GM19463 (cell line): Measurements from ENCODE around the gene LRRC8E.

ENCODE experiments used
- ATAC-seq: cut with Tn5 transposase; IDR thresholded peaks from one replicate; pipeline ENCODE4 v1.9.1; 2021; ENCODE audit warnings: mild to moderate bottlenecking, moderate library complexity; ENCODE audit not compliant: unreplicated experiment

The LRRC8E gene

DNA sequence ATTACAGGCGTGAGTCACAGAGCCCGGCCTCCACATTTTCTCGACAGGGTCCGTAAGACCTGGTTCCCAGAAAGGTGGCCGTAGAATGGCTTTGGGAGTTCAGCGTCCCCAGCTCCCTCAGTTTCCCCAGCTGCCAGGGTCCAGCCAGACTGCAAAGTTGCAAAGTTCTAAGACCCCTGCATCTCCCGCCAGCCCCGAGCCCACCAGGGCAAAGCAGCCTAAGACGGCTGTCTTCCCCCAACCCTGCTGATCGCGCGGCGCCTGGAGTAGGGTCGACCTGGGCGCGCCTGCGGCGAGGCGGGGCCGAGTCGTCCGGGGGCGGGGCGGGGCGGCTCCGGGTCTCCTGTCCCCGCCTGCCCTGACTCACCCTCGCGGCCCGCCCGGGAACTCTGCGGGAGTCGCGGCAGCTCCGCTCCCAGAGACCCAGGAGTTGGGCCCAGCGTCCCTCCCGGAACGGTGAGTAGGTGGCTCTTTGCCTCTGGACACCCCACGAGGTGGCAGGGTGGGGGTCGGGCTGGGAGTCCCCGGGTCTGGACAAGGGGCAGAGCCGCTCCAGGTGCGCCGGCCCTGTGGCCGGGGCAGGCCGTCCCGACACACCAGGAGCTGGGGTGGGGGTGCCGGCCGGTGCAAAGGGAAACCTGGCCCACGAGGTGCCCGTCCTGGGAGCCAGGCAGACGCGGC lies at the start of gene LRRC8E:
Gene LRRC8E (plus strand): TSS at position 366 of the 681 bp plus-strand sequence. CDS start 7,094 bp downstream, outside the sequence.
- ATAC-seq: no peak

DNA sequence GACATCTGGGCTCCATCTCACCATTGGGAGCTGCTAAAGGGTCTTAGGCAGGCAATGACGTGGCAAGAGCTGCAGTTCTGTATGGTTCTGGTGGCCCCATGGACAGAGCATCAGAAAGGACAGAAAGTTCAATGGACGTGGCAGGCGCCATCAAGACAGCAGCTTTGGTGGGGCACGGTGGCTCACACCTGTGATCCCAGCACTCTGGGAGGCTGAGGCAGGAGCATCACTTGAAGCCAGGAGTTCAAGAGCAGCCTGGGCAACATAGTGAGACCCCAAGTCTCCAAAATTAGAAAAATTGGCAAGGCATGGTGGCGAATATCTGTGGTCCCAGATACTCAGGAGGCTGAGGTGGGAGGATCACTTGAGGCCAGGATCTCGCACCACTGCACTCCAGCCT lies 48.8 kb upstream of the LRRC8E start:
- no peak for ATAC-seq

DNA sequence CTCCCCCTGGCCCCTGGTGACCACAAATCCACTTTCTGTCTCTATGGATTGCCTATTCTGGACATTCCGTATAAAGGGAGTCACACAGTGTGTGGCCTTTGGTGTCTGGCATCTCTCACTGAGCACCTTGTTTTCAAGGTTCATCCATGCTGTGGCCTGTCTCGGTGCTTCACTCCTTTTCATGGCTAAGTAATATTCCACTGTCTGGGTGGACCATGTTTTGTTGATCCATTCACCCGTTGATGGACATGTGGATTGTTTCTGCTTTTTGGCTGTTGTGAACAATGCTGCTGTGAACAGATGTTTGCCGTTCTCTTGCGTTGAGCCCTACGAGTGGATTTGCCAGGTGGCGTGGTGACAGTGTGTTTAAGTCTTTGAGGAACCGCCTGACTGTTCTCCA lies 47.7 kb upstream of the LRRC8E start:
- ATAC-seq: no peak

DNA sequence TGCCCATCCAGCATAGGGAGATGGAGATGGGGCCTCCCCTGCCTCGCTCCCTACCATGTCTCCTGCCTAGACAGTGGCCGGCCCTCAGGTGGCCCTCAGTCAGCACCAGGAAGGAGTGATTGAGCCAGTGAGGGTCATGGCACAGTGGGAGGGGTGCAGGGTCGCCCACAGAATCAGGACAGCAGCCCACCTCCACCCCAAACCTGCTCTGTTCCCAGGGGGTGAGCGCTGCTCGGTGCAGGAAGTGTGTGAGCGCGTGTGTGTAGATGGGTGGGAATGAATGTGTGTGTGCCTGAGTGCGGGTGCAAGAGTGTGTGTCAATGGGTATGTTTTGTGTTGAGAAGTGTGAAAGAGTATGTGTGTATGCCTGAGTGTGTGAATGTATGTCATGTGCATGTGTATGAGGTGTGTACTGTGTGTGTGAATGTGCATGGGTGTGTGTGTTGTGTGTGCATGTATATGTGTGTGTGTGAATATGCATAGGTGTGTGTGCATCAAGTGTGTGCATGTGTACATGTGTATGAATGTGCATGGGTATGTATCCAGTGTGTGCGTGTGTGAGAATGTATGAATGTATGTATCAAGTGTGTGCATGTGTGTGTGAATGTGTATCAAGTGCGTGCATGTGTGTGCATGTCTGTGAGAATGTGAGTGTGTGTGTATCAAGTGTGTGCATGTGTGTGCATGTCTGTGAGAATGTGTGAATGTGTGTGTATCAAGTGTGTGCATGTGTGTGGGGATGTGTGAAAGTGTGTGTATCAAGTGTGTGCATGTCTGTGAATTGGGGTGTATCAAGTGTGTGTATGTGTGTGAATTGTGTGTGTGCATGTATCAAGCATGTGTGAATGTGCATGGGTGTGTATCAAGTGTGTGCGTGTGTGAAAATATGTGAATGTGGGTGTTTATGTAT lies 46.3 kb upstream of the LRRC8E start:
- no peak for ATAC-seq

DNA sequence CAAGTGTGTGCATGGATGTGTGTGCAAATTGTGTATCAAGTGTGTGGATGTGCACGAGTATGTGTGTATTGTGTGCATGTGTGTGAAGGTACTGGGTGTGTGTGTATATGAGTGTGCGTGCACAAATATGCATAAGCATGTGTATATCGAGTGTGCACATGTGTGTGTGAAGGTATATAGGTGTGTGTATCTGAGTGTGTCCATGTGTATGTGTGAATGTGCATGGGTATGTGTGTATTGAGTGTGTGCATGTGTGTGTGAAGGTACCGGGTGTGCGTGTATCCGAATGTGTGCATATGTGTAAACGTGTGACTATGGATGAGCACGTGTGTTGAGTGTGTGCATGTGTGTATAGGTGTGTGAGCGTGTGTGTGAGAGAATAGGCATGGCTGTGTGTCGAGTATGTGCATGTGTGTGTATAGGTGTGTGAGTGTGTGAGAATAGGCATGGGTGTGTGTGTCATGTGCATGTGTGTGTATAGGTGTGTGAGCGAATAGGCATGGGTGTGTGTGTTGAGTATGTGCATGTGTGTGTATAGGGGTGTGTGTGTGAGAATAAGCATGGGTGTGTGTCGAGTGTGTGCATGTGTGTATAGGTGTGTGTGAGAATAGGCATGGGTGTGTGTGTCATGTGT lies 45.5 kb upstream of the LRRC8E start:
- ATAC-seq: no peak

DNA sequence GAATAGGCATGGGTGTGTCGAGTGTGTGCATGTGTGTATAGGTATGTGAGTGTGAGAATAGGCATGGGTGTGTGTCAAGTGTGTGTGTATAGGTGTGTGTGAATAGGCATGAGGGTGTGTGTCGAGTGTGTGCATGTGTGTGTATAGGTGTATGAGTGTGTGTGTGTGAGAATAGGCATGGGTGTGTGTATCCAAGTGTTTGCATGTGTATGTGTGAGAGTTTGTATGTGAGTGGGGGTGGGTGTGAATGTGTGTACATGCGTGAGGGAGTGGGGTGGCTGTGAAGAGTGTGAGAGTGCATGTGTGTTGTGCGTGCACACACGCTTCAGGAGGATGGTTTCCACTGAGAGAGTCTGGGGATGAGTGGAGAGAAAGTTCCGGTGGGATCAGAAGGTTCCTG lies 44.8 kb upstream of the LRRC8E start:
- ATAC-seq: no peak

DNA sequence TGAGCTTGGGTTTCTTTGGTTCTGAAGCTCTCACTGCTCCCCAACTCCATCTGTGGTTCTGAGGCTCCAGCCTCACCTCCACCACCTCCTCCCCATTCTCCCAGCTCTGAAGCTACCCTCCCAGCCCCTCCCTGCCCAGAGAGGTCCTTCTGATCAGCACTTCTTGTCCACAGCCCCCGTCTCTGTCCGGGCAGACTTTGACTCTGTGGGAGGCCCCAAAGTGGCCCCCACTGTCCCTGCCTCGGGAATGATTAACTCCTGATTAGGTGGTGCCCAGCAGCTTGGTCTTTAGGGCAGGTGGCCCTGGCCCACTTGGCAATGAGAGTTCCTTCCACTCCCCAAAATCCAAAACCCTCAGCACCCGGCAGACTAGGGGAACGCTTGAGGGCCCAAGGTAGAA lies 43.9 kb upstream of the LRRC8E start:
- no peak for ATAC-seq

DNA sequence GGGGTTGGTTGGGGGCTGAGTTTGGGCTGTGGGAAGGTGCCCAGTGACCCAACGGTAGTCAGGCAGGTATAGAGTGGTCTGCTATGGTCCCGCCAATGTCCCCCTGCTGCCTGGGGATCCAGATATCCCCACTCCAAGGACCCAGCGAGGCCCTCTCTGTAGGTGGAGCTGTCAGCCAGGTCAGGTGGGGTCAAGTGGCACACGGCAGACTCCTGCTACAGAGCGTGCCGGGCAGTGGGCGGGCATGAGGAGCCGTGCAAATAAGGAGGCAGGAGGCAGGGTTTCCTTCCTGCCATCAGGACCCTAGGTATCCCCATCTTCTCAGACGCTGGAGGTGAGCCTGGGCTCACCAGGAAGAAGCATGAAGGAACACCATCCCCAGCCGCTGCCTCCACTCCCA lies 43.4 kb upstream of the LRRC8E start:
- ATAC-seq: no peak

DNA sequence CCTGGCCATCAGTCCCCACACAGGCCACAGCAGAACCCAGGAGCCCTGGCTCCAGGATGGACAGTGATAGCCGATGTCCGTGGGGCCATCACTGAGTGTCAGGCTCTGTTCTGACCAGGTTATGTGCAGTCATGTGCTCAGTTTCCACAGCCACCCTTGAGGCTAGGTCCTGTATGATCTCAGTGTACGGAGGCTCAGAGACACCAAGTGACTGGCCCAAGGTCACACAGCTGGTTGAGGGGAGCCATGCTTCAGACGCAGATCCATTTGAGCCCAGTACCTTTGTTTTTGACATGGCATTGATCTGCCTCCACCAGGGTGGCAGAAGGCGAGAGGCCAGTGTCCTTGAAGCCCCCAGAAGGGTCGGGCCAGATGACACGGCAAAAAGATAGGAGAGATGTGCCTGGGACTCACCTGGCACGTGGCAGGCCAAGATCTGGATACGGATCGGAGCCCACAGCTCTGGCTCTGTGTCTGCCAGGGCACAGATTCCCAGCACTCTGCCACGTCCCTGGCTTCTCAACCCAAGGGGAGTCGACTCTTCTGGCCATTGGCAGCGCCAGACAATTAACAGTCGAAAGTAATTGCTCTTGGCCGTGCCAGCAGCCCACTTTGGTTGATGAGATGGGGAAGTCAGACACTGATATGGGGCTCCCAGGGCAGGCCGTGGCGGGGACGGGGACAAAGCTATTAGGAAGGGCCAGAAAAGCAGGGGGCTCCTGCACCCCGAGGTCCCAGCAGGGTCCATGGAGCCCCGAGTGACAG lies 42.7 kb upstream of the LRRC8E start:
- no peak for ATAC-seq

DNA sequence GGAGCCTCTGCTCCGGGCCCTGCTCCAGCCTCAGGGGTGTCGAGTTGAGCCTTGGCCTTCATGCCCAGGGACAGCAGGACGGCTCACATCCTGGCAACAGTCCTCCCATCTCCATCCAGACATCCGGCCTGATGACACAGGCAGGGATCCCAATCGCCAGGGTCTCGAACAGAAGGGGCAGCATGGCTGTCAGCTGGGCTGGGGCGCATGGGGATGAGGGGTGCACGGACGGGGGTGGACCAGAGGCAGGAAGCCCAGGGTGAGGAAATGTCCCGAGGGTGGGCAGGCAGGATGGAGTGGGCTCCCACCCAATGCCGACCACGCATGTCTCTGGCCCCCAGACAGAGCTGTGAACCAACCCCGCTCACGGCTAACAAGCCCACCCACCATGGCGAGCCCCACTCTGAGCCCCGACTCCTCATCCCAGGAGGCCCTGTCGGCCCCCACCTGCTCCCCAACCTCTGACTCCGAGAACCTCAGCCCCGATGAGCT lies 42.1 kb upstream of the LRRC8E start:
- no peak for ATAC-seq

DNA sequence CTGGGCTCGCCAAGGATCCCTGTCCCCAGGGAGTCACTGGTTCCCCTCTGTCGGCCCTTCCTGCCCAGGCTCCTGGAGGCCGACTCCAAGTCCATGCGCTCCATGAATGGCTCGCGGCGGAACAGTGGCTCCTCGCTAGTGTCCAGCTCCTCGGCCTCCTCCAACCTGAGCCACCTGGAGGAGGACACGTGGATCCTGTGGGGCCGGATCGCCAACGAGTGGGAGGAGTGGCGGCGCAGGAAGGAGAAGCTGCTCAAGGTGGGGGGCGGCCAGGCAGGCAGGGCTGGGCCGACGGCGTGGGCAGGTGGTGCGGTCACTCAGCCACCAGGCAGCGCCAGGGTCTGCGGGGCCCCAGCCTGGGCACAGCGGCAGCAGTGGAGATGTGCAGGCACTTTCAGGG lies 40.6 kb upstream of the LRRC8E start:
- ATAC-seq: no peak

DNA sequence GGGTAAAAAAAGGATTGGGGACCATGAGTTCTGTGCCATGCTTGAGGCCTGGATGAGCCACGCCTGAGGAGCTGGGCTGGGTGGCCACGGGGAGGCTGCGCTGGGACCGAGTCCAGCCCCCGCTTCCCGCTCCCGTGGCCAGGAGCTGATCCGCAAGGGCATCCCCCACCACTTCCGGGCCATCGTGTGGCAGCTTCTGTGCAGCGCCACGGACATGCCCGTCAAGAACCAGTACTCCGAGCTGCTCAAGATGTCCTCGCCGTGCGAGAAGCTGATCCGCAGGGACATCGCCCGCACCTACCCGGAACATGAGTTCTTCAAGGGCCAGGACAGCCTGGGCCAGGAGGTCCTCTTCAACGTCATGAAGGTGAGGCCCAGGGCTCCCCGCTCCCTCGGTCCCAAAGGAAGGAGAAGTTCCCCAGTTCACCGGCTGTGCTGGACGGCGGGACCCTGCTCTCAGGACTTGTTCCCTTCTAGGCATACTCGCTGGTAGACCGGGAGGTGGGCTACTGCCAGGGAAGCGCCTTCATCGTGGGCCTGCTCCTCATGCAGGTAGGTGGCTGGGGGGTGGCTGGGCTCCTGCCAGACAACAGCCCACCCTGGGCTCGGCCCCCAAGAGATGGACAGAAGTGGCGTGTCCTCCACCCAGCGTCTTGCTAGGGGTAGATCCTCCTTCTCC lies 39.4 kb upstream of the LRRC8E start:
- ATAC-seq: no peak

DNA sequence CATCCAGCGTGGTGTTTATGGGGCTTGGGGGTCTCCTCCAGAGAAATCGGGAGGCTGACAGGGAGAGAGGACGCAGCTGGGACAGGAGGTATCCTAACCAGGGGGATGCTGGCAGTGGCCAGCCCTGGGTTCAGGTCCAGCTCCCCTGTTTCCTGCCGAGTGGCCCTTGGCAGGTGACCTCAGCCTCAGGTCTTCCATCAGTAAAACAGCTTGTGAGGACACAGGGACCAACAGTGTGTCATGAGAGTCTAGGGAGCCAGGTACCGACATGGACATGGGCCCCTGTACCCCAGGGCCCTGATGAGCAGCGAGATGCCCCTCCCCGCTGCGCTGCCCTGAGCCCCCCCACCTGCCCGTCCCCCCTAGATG lies 38.7 kb upstream of the LRRC8E start:
- ATAC-seq: no peak

DNA sequence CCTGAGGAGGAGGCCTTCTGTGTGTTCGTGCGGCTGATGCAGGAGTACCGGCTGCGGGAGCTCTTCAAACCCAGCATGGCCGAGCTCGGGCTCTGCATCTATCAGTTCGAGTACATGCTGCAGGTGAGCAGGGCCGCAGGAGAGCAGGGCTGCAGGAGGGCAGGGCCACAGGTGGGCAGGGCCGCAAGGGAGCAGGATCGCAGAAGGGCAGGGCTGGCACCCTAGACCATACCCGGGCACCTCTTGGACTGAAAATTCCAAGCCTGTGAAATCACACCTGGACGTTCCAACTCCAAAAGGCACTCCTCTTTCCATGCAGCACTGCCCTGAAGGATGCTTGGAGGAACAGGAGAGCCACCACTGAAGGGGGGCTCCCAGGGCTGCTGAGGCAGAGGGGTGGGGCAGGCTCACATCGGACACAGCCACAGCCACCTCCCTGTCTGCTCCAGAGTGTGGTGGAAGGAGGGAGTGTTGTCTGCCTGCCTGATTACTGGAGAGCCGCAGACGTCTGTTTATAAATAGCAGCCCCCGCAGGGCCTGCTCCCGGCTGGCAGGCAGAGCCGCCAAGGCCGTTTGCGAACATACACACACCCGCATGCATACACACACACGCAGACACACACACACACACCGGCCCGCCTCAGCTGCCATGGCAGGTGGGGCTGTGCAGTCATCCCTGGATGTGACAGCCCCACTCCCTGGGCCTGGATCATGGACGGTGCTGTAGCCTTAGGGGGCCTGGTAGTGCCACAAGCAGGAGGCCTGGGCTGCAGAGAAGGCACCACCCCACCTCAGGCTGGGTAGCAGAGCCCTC lies 38.1 kb upstream of the LRRC8E start:
- ATAC-seq: no peak

DNA sequence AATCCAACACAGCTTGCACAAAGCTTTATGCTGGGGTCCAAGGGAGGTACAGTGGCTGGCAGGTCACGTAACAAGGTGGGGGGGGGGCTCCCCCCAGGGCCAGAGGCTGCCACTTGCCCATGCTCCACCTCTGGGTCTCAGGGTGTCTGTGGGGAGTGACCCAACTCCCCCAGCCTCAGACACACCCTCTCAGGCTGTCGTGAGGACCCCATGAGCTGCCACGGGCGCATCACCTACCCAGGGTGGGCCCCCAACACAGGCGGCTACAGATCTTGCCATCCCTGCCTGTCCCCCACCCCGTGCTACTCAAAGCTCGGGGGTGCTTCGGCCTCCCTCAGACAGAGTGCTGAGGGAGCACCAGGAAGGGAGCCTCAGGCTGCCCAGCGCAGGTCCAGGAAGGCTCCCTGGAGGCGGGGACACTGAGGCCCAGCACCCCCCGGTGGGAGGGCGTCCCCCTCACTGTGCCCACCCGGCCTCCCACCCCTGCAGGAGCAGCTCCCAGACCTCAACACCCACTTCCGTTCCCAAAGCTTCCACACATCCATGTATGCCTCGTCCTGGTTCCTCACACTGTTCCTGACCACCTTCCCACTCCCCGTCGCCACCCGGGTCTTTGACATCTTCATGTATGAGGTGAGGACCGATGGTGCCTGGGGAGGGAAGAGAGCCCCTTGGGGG lies 37.2 kb upstream of the LRRC8E start:
- no peak for ATAC-seq

DNA sequence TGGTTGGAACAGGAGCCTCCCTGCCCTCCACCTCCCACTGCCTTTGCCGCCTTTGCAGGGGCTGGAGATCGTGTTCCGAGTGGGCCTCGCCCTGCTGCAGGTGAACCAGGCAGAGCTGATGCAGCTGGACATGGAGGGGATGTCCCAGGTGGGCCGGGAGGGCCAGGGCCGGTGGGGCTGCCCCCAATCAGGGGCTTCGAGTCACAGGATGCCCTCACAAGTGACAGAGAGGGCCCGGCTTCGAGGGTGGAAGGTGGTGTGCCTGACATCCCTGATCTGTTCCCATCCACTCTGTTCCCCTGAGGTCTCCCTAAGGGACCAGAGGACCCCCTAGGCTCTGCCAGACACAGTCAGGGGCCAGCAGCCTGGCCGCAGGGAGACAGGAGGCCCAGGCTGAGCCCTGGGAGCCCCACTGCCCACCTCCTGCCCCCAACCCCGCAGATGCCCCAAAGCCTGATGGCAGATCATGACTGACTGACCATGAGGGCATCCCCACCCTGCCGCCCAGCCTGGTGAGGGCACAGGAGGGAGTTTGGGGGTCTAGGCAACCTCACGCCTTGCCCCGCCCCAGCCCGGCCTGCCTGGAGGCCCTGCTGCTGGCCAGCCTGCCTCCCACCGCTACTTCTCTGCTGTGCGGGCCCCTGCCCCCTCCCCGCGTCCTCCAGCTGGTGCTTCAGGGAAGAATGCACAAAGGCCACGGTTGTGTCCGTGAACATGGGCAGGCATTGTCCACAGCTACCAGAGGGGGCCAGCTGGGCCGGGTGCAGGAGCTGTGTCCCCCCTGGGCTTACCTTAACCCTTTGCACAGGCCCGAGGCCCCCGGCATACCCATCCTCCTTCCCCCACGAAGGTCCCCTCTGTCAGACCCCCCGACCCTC lies 36.4 kb upstream of the LRRC8E start:
- no peak for ATAC-seq

DNA sequence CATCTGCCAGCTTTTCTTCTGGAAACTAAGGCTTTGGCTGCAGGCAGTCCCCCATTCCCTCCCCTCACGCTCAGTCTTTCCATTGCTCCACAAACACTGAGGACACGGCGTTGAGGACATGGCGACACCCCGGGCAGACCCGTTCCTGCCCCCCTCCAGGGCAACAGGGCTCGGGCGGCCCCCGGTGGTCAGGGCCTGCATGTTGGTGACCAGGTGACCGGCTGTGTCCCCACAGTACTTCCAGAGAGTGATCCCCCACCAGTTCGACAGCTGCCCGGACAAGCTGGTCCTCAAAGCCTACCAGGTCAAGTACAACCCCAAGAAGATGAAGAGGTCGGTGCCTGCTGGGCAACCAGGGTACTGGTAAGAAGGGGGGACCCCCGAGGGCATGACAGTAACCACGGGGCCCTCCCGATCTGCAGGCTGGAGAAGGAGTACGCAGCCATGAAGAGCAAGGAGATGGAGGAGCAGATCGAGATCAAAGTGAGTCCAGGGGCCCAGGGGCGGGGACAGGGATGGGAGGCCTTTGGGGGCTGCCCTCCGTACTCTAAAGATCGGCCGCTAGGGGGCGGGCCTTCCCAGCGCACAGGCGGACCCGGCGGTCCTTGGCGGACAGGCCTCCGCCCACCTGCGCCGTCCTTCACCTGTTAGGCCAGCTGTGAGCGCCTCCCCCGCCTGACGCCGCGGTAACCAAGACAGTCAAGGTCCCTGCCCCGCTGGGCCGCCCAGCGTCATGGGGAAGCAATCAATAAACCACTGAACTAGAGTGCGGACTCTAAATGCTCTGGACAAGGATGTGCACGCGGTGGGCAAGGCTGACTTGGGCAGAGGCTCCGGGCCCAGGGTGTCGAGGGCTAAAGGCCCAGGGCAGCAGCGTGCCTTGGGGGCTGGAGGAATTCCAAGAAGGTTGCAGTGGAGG lies 35.2 kb upstream of the LRRC8E start:
- no peak for ATAC-seq
